Measurements from ENCODE around the gene ANKRD33B.

ANKRD33B gene

DNA sequence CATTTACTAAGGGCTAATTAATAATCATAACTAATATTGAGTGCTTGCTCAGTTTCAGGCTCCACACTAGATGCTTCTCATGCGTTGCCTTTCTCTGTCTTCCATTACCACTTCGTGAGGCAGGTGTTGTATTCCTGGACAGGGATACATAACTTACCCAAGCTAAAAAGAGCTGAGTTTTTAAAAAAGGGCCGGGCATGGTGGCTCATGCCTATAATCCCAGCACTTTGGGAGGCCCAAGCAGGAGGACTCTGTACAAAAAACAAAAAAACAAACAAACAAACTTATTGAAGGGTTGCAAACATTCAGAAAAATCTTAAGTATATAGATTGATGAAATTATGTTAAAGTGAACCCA lies 12.1 kb upstream of the ANKRD33B start:
- TF ChIP-seq, protein P1, sequence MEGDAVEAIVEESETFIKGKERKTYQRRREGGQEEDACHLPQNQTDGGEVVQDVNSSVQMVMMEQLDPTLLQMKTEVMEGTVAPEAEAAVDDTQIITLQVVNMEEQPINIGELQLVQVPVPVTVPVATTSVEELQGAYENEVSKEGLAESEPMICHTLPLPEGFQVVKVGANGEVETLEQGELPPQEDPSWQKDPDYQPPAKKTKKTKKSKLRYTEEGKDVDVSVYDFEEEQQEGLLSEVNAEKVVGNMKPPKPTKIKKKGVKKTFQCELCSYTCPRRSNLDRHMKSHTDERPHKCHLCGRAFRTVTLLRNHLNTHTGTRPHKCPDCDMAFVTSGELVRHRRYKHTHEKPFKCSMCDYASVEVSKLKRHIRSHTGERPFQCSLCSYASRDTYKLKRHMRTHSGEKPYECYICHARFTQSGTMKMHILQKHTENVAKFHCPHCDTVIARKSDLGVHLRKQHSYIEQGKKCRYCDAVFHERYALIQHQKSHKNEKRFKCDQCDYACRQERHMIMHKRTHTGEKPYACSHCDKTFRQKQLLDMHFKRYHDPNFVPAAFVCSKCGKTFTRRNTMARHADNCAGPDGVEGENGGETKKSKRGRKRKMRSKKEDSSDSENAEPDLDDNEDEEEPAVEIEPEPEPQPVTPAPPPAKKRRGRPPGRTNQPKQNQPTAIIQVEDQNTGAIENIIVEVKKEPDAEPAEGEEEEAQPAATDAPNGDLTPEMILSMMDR (IDR thresholded peaks at IDR 0.05; ENCODE audit: control insufficient read depth, extremely low read depth, insufficient read depth) = no peak
- DNase-seq (ENCODE audit: low read depth) = no peak
- H3K4me3 ChIP-seq (ENCODE audit: low read depth, low read length) = no peak overlapping the region

- TF ChIP-seq, protein P1 (IDR thresholded peaks at IDR 0.05; ENCODE audit: control insufficient read depth, extremely low read depth, insufficient read depth) = no peak
- H3K4me3 ChIP-seq (ENCODE audit: low read depth, low read length) = no peak overlapping the region
- no peak for DNase-seq (ENCODE audit: low read depth)
These were observed 11.4 kb upstream of the ANKRD33B start for GRCh38 chr5:10552183-10553143.

DNA sequence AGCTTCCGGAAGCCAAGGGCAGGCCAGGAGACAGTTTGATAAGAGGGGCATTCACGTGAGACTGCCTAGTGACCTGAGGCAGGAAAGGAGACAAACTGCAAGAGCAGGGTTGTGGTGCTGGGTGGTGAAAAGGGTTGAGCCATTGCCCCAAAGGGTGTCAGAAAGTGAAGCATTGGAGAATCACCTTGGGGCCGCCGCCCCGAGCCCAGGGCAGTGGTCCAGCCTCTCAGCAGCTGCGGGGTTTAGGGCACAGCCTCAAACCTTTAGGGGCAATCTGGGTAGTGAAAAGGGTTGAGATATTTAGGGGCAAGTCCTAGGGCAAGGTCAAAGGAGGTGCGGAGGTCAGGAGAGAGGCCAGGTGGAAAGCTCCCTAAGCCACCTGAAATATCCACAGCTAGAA lies 10.4 kb upstream of the ANKRD33B start:
- H3K4me3 ChIP-seq (ENCODE audit: low read depth, low read length) = no peak overlapping the region
- DNase-seq (ENCODE audit: low read depth) = no peak
- TF ChIP-seq, protein P1 (IDR thresholded peaks at IDR 0.05; ENCODE audit: control insufficient read depth, extremely low read depth, insufficient read depth) = no peak

GRCh38 chr5:10555277-10555684 lies 8.6 kb upstream of the ANKRD33B start:
- TF ChIP-seq, protein P1 (IDR thresholded peaks at IDR 0.05; ENCODE audit: control insufficient read depth, extremely low read depth, insufficient read depth) = no peak
- H3K4me3 ChIP-seq (ENCODE audit: low read depth, low read length) = no peak overlapping the region
- no peak for DNase-seq (ENCODE audit: low read depth)

GRCh38 chr5:10556289-10556807 lies 7.5 kb upstream of the ANKRD33B start:
- TF ChIP-seq, protein P1 (IDR thresholded peaks at IDR 0.05; ENCODE audit: control insufficient read depth, extremely low read depth, insufficient read depth) = no peak
- H3K4me3 ChIP-seq (ENCODE audit: low read depth, low read length) = no peak overlapping the region
- DNase-seq (ENCODE audit: low read depth) = no peak

DNA sequence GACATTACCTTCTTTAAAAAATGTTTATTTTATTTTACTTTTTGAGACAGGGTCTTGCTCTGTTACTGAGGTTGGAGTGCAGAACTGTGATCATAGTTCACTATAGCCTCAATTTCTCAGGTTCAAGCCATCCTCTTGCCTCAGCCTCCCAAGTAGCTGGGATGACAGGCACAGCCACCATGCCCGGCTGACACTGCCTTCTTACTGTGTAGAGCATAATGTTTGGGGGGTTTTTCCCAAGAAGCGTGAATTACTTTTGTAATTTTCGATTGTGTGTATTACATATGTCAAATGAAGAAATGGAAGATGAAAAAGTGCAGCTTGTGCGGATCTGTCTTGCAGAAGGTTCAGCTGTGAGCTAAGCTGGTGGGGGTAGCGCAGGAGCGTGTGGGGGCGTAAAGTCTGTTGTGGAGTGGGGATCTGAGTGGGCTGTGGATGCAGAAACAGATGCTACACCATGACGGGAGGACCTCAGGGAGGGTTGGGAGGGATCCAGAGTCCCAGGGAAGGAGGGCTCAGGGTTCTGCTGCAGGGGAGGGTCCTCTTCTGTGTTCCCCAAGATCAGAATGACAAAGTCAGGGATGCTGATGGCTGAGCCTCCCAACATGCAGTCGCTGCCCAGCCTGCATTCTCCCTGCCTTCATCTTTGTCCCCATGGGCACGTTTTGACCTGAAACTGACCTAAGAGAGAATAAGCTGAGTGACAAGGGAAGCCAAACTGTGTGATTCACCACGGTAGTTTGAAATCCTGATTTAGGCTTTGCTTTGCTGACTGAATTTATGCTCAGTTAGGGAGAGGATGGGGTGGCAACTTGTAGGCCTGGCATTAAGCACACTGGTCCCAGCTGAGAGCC lies 6.8 kb upstream of the ANKRD33B start:
- DNase-seq (ENCODE audit: low read depth) = no peak
- no peak overlapping the region for H3K4me3 ChIP-seq (ENCODE audit: low read depth, low read length)

More for the DNA sequence above, 6.8 kb upstream of the ANKRD33B start:
- TF ChIP-seq, protein P1 (IDR thresholded peaks at IDR 0.05; ENCODE audit: control insufficient read depth, extremely low read depth, insufficient read depth) = no peak

All from LNCaP clone FGC (cell line).